ENCODE measurements around the gene DMBX1.

DMBX1 gene

GRCh38 chr1:46474570-46474969 is 15.1 kb upstream of the DMBX1 start:
- H3K4me3 ChIP-seq (ENCODE audit: control insufficient read depth, low read depth, low read length), result no peak overlapping the region
- TF ChIP-seq, protein P1, sequence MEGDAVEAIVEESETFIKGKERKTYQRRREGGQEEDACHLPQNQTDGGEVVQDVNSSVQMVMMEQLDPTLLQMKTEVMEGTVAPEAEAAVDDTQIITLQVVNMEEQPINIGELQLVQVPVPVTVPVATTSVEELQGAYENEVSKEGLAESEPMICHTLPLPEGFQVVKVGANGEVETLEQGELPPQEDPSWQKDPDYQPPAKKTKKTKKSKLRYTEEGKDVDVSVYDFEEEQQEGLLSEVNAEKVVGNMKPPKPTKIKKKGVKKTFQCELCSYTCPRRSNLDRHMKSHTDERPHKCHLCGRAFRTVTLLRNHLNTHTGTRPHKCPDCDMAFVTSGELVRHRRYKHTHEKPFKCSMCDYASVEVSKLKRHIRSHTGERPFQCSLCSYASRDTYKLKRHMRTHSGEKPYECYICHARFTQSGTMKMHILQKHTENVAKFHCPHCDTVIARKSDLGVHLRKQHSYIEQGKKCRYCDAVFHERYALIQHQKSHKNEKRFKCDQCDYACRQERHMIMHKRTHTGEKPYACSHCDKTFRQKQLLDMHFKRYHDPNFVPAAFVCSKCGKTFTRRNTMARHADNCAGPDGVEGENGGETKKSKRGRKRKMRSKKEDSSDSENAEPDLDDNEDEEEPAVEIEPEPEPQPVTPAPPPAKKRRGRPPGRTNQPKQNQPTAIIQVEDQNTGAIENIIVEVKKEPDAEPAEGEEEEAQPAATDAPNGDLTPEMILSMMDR (IDR thresholded peaks at IDR 0.05; ENCODE audit: control insufficient read depth, insufficient read depth, low read depth, low read length, missing control alignments), result no peak
- DNase-seq (ENCODE audit: low read depth), result no peak

- H3K4me3 ChIP-seq (ENCODE audit: control insufficient read depth, low read depth, low read length), result no peak overlapping the region
- no peak for DNase-seq (ENCODE audit: low read depth)
- TF ChIP-seq, protein P1 (IDR thresholded peaks at IDR 0.05; ENCODE audit: control insufficient read depth, insufficient read depth, low read depth, low read length, missing control alignments), result no peak
Measured at GRCh38 chr1:46476673-46477072, 13.0 kb upstream of the DMBX1 start.

GRCh38 chr1:46477153-46477929 is 12.3 kb upstream of the DMBX1 start:
- H3K4me3 ChIP-seq (ENCODE audit: control insufficient read depth, low read depth, low read length), result no peak overlapping the region
- TF ChIP-seq, protein P1 (IDR thresholded peaks at IDR 0.05; ENCODE audit: control insufficient read depth, insufficient read depth, low read depth, low read length, missing control alignments), result peak; percentile 90
- peak; percentile 11 for DNase-seq (ENCODE audit: low read depth)

GRCh38 chr1:46478721-46479485 is 10.7 kb upstream of the DMBX1 start:
- H3K4me3 ChIP-seq (ENCODE audit: control insufficient read depth, low read depth, low read length), result no peak overlapping the region
- DNase-seq (ENCODE audit: low read depth), result no peak
- TF ChIP-seq, protein P1 (IDR thresholded peaks at IDR 0.05; ENCODE audit: control insufficient read depth, insufficient read depth, low read depth, low read length, missing control alignments), result no peak

GRCh38 chr1:46479744-46480350 is 9.8 kb upstream of the DMBX1 start:
- TF ChIP-seq, protein P1 (IDR thresholded peaks at IDR 0.05; ENCODE audit: control insufficient read depth, insufficient read depth, low read depth, low read length, missing control alignments), result no peak
- H3K4me3 ChIP-seq (ENCODE audit: control insufficient read depth, low read depth, low read length), result no peak overlapping the region
- no peak for DNase-seq (ENCODE audit: low read depth)

- TF ChIP-seq, protein P1 (IDR thresholded peaks at IDR 0.05; ENCODE audit: control insufficient read depth, insufficient read depth, low read depth, low read length, missing control alignments), result no peak
- DNase-seq (ENCODE audit: low read depth), result peak; percentile 11
- no peak overlapping the region for H3K4me3 ChIP-seq (ENCODE audit: control insufficient read depth, low read depth, low read length)
Measured at GRCh38 chr1:46480959-46481646, 8.5 kb upstream of the DMBX1 start.

Measured in AG09309 (cell line).